Body of pancreas (tissue), 4 donors: ENCODE measurements around the gene NRL. TPM values are rescaled to one million over a fixed set of nuclear protein-coding genes. Genes with fewer than 3 reads are reported as not detected.

Source experiments
- ATAC-seq: fragments of 150-250 bp; one replicate; pipeline ENCODE4 v1.9.1; 2016
- DNase-seq, 4 donors: peaks; one replicate each; pipeline ENCODE4 v3.0.0-alpha.2; 2019
- H3K27ac ChIP-seq, 4 donors: fragments of 200-600 bp; sonication (generic); 1 replicate in 3 of 4; 2 replicates in 1 of 4; pipeline versions ENCODE4 v1.5.1 to v1.6.1; 2016 to 2019; ENCODE audit warnings: mild to moderate bottlenecking in 1 of 4, mixed read lengths in 1 of 4, moderate library complexity in 1 of 4
- H3K27me3 ChIP-seq, 2 donors: fragments of 200-600 bp; sonication (generic); one replicate each; pipeline ENCODE4 v1.6.0; 2016; ENCODE audit warnings: mild to moderate bottlenecking in 1 of 2
- H3K36me3 ChIP-seq, 2 donors: fragments of 200-600 bp; sonication (generic); replicated peaks in 1 of 2; 2 replicates each; pipeline ENCODE4 v1.5.1; 2016; ENCODE audit warnings: low read depth in 2 of 2; ENCODE audit not compliant: insufficient read depth in 1 of 2
- H3K4me1 ChIP-seq: fragments of 200-600 bp; sonication (generic); one replicate; pipeline ENCODE4 v1.6.0; 2016
- H3K4me3 ChIP-seq, 2 donors: fragments of 200-600 bp; sonication (generic); 1 replicate in 1 of 2; 2 replicates in 1 of 2; pipeline ENCODE4 v1.5.1; 2016 to 2019
- H3K9me3 ChIP-seq, 3 donors: fragments of 200-600 bp; sonication (generic); 1 replicate in 2 of 3; 2 replicates in 1 of 3; pipeline ENCODE4 v1.5.1; 2016
- CTCF ChIP-seq, 7 experiments: fragments of 450-650 bp in 4 of 7; fragments of 200-600 bp in 3 of 7; sonication (generic) in 3 of 7; IDR thresholded peaks; one replicate each; pipeline ENCODE4 v1.5.1; 2016 to 2019; ENCODE audit warnings: antibody characterized with exemption in 7 of 7
- POLR2A ChIP-seq, 3 donors: fragments of 450-650 bp; IDR thresholded peaks; one replicate each; pipeline ENCODE4 v1.6.1; 2016; ENCODE audit warnings: antibody characterized with exemption in 3 of 3, mild to moderate bottlenecking in 2 of 3
- WGBS, 2 donors: methylation state at CpG; one replicate each; pipeline ENCODE4 v1.1.5; 2017; 5-methylcytosine and 5-hydroxymethylcytosine counted together
- intact Hi-C: fragments of 100-400 bp; cut with DNase I; formaldehyde crosslinking; loops from one replicate; pipeline ENCODE4 v1.15.1; 2023
- total RNA-seq, 2 donors: library from RNA; depleted of rRNA; stranded (reverse); fragments of >200 nt; gene quantifications; one replicate each; pipeline ENCODE4 v1.1.0, GENCODE V29; 2016

NRL gene
- total RNA-seq, 2 donors from 2014 or later: 2.1 to 2.6 TPM

GRCh38 chr14:24083462-24083861 is 31.3 kb downstream of the NRL start:
- Histone ChIP-seq H3K9me3 (no peaks in the 10 kb centered on the region), H3K4me3 (no peak overlapping the region), H3K36me3 (no peaks in the 10 kb centered on the region), H3K27me3 (no peaks in the 10 kb centered on the region), H3K4me1 (peaks cover 16% of the 10 kb centered on the region), H3K27ac (no peak overlapping the region)
- no peak for TF ChIP-seq CTCF (IDR thresholded peaks at IDR 0.05)
- TF ChIP-seq POLR2A (IDR thresholded peaks at IDR 0.05): no peak
- WGBS, 2 donors: 61 to 69% methylated on average over 3 of the region's 3 CpGs
- no peak for ATAC-seq
- intact Hi-C loops: no loop called here
- DNase-seq: no peak

GRCh38 chr14:24082411-24083080 is 32.2 kb downstream of the NRL start:
- intact Hi-C loops: no loop called here
- peak overlapping the region in 1 of 4 donors; percentile 83 for H3K27ac ChIP-seq
- 89 to 97% methylated on average over 3 to 5 of the region's 5 CpGs for WGBS, 2 donors

GRCh38 chr14:24081739-24082211 is 33.0 kb downstream of the NRL start:
- H3K4me3 ChIP-seq: peak overlapping the region; percentile 15 to 35
- no peaks in the 10 kb centered on the region for H3K27me3 ChIP-seq
- DNase-seq: peak in 1 of 4 donors; percentile 17
- WGBS, 2 donors: 18 to 87% methylated on average over 4 to 24 of the region's 26 CpGs
- TF ChIP-seq POLR2A (IDR thresholded peaks at IDR 0.05): peak in 2 of 3 donors; percentile 13 to 45
- TF ChIP-seq CTCF (IDR thresholded peaks at IDR 0.05): no peak
- peak overlapping the region; percentile 75 to 91 (median 87) for H3K27ac ChIP-seq
- intact Hi-C loops: no loop called here
- no peak for ATAC-seq
- peaks cover 16% of the 10 kb centered on the region for H3K4me1 ChIP-seq
- no peaks in the 10 kb centered on the region for H3K9me3 ChIP-seq
- no peaks in the 10 kb centered on the region for H3K36me3 ChIP-seq

More at GRCh38 chr14:24082411-24083080, 32.2 kb downstream of the NRL start:
- H3K36me3 ChIP-seq: no peaks in the 10 kb centered on the region
- H3K4me3 ChIP-seq: no peak overlapping the region
- H3K9me3 ChIP-seq: no peaks in the 10 kb centered on the region
- no peaks in the 10 kb centered on the region for H3K27me3 ChIP-seq
- H3K4me1 ChIP-seq: peaks cover 16% of the 10 kb centered on the region
- ATAC-seq (no peak), DNase-seq (peak in 1 of 4 donors; percentile 9)
- TF ChIP-seq CTCF (IDR thresholded peaks at IDR 0.05) (no peak), POLR2A (IDR thresholded peaks at IDR 0.05) (no peak)

- intact Hi-C loops: no loop called here
- 0 to 1% methylated on average over 14 to 70 of the region's 74 CpGs for WGBS, 2 donors
- DNase-seq: peak; percentile 82 to 89 (median 84)
- H3K4me1 ChIP-seq: peaks cover 16% of the 10 kb centered on the region
- H3K36me3 ChIP-seq: no peaks in the 10 kb centered on the region
- peak overlapping the region; percentile 75 to 91 (median 87) for H3K27ac ChIP-seq
- no peaks in the 10 kb centered on the region for H3K9me3 ChIP-seq
- ATAC-seq: peak; percentile 94
- H3K4me3 ChIP-seq: peak overlapping the region; percentile 15 to 35
- no peaks in the 10 kb centered on the region for H3K27me3 ChIP-seq
- TF ChIP-seq POLR2A (IDR thresholded peaks at IDR 0.05) (peak; percentile 73 to 89 (median 85)), CTCF (IDR thresholded peaks at IDR 0.05) (peak in 1 of 7 experiments; percentile 7)
Observed at GRCh38 chr14:24080888-24081738, 33.6 kb downstream of the NRL start.
